Activated CD4-positive, alpha-beta memory T cell treated with anti-CD3 and anti-CD28 coated beads, Interleukin-2, amount 10 ng/mL, durations not matched to agents 7 days and 5 days (primary cell): ENCODE data around the gene BHLHE23. TPM values are rescaled to one million over a fixed set of nuclear protein-coding genes. Genes with fewer than 3 reads are reported as not detected.
A peak's percentile ranks its signal among the peaks of the same experiment; 100 is the strongest.

Experiments used
- CTCF ChIA-PET: fragments of 350-600 bp; sonication (Branson Sonifier 250); formaldehyde crosslinking; loops from one replicate; lab custom pipeline; 2021; ENCODE audit warnings: antibody characterized with exemption, inconsistent platforms; lab: Charles Lee
- POLR2A ChIA-PET: fragments of 350-600 bp; sonication (Branson Sonifier 250); formaldehyde crosslinking; loops from one replicate; lab custom pipeline; 2021; ENCODE audit warnings: antibody characterized with exemption; lab: Charles Lee
- DNase-seq: peaks from one replicate; pipeline ENCODE4 v3.0.0-alpha.2; 2020
- H3K27ac Mint-ChIP-seq: one replicate; pipeline ENCODE4 v1.8.0; 2021; ENCODE audit warnings: mild to moderate bottlenecking, mixed read lengths
- H3K27me3 Mint-ChIP-seq: one replicate; pipeline ENCODE4 v1.8.0; 2021; ENCODE audit warnings: mixed read lengths
- H3K36me3 Mint-ChIP-seq: one replicate; pipeline ENCODE4 v1.8.0; 2021; ENCODE audit warnings: low read depth, mixed read lengths
- H3K4me1 Mint-ChIP-seq: one replicate; pipeline ENCODE4 v1.8.0; 2021; ENCODE audit warnings: mixed read lengths
- H3K4me3 Mint-ChIP-seq: one replicate; pipeline ENCODE4 v1.8.0; 2021; ENCODE audit warnings: mild to moderate bottlenecking, mixed read lengths
- H3K9me3 Mint-ChIP-seq: one replicate; pipeline ENCODE4 v1.8.0; 2021; ENCODE audit warnings: mixed read lengths
- total RNA-seq, 2 experiments: library from RNA; stranded (reverse); gene quantifications; one replicate each; pipeline ENCODE4 v1.2.3, GENCODE V29; 2021

Gene BHLHE23
- total RNA-seq, 2 experiments from 2014 or later: not detected

DNA sequence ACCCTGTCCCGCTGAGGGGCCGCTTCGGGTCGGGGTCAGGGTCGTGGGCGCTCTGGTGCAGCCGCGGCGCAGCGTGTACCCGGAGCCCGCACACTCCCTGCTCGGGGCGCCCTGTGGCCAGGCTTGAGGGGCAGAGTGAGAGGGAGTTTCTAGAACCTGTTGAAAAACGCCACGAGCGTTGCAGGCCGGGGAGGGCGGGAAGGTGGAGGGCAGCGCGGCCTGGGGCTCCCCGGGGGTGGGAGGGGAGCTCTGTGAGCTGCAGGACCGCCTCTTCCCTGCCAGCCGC is 539 bp upstream of the BHLHE23 start:
- H3K9me3 Mint-ChIP-seq: no peaks in the 10 kb centered on the region
- no peak overlapping the region for H3K4me3 Mint-ChIP-seq
- ChIA-PET CTCF (no interaction called here), POLR2A (no interaction called here)
- peaks cover 23% of the 10 kb centered on the region for H3K4me1 Mint-ChIP-seq
- DNase-seq: no peak
- no peaks in the 10 kb centered on the region for H3K36me3 Mint-ChIP-seq
- no peak overlapping the region for H3K27ac Mint-ChIP-seq
- peaks cover 72% of the 10 kb centered on the region for H3K27me3 Mint-ChIP-seq

DNA sequence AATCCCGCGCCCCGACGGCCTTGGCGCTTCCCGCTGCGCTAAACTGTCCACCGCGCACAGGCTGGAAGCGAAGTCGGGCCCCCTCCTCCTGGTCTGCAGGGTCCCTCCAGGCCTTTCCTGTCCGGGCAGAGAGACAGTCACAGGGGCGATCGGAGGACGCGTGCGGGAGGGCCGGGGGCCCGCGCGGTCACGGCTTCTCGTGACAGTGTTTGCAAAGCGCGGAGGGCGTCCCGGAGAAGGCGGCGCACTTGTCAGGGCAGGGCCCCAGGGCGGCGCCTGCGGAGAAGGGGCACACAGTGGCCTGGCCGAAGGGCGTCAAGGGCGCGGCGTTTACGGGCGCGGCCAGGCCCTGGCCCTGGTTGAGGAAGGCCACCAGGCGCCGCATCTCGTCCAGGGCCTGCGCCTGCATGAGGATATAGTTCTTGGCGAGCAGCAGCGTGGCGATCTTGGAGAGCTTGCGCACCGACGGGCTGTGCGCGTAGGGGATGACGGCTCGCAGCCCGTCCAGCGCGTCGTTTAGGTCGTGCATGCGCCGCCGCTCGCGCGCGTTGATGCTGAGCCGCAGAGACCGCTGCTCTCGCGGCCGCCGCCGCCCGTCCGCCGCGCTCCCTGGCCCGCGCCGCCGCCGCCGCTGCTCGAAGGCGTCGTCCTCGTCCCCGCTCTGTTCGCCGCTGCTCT is 763 bp downstream of the BHLHE23 start:
- POLR2A ChIA-PET: interaction anchor here (1.2 kb wide), 1 partner anchor 33 kb away, joined by 4 read pairs; no protein-coding TSS in a partner anchor
- CTCF ChIA-PET: no interaction called here
- DNase-seq: no peak
- H3K4me1 Mint-ChIP-seq: peaks cover 23% of the 10 kb centered on the region
- no peak overlapping the region for H3K4me3 Mint-ChIP-seq
- H3K27ac Mint-ChIP-seq: no peak overlapping the region
- H3K9me3 Mint-ChIP-seq: no peaks in the 10 kb centered on the region
- H3K36me3 Mint-ChIP-seq: no peaks in the 10 kb centered on the region
- H3K27me3 Mint-ChIP-seq: peaks cover 70% of the 10 kb centered on the region

DNA sequence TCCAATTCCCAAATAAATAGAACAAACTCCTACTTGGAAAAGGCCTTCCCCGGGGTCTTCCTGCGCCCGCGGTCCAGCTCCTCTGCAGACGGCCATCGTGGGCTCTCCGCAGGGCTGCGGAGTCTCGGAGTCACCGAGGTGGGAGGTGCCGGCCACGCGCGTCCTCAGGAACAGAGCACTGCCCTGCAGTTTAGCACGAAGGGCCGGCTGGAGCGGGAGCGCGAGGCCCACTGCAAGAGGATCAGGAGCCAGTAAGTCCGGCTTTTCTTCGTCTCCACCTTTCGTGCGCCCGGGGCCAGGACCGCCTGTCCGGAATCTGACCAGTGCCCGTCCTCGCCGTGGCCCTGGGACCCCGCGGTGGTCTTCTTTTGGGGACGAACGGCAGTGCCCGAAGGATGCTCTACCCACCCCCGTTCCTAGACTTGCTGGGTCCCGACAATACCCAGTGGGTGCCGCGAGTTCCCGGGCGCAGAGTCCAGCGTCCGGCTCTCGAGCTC is 1.4 kb downstream of the BHLHE23 start:
- no peak for DNase-seq
- H3K4me1 Mint-ChIP-seq: peaks cover 22% of the 10 kb centered on the region
- no peaks in the 10 kb centered on the region for H3K36me3 Mint-ChIP-seq
- CTCF ChIA-PET: no interaction called here
- no peak overlapping the region for H3K4me3 Mint-ChIP-seq
- POLR2A ChIA-PET: no interaction called here
- H3K9me3 Mint-ChIP-seq: no peaks in the 10 kb centered on the region
- H3K27me3 Mint-ChIP-seq: peaks cover 72% of the 10 kb centered on the region
- no peak overlapping the region for H3K27ac Mint-ChIP-seq

DNA sequence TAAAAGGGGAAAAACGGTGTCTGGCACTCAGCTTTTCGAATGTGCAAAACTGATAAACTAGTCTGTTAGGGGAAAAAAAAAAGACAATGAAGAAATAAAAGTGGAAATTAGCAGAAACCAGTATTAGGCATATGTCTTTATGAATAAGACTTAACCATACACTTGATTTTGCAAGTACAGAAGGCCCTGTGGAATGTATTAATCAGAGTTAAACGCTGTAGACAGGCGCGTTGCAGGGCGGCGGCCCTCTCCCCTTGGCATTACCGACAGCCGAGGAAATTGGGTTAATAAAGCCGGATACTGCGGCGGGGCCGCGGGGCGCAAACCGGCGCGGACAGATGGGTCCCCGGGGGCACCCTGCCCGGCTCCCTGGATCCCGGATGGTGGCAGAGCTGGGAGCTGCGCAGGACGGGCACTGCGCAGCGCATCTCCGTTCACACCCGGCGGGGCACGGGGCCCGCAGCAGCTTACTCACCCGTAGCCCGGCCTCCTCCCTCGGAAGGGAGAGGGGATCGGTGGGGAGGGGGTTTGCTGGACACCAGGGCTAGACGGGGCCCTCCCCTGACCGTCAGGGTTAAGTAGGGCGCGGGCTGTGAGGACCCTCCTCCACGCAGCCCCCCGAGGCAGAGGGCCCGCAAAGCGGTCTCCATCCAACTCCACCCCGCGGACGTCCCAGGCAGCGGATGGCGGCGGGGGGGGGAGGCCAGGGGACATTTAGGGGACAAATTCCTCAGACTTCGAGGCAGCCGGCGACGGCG is 2.0 kb downstream of the BHLHE23 start:
- Mint-ChIP-seq H3K27me3 (peaks cover 72% of the 10 kb centered on the region), H3K9me3 (no peaks in the 10 kb centered on the region), H3K4me1 (peaks cover 17% of the 10 kb centered on the region), H3K4me3 (no peak overlapping the region), H3K27ac (no peak overlapping the region), H3K36me3 (no peaks in the 10 kb centered on the region)
- ChIA-PET POLR2A (interaction anchor here (0.7 kb wide), 2 partner anchors 18 to 24 kb away, joined by 3 read pairs; no protein-coding TSS in a partner anchor), CTCF (interaction anchor here (3.8 kb wide), 1 partner anchor 33 kb away, joined by 30 read pairs; no protein-coding TSS in a partner anchor)
- no peak for DNase-seq

DNA sequence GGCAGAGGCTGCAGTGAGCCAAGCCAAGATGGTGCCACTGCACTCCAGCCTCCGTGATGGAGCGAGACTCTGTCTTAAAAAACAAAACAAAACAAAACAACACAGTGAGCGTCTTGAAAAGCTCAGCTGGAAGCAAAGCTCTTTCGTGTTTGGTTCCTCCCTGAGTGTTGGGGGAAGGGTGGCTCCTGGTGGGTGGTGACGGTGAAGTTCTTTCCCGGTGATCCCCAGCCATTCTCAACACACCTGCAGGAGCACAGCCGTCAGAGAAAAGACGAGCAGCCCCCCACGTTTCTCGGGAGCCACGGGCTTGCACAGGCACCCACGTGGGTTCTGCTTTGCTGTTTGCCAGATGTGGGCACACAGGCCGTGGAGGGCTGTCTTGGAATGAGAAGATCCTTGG is 3.2 kb downstream of the BHLHE23 start:
- Mint-ChIP-seq H3K27me3 (peaks cover 74% of the 10 kb centered on the region), H3K9me3 (no peaks in the 10 kb centered on the region), H3K36me3 (no peaks in the 10 kb centered on the region), H3K27ac (peak overlapping the region; percentile 28), H3K4me1 (peaks cover 14% of the 10 kb centered on the region), H3K4me3 (no peak overlapping the region)
- ChIA-PET POLR2A (no interaction called here), CTCF (interaction anchor here (3.8 kb wide), 1 partner anchor 32 kb away, joined by 30 read pairs; no protein-coding TSS in a partner anchor)
- no peak for DNase-seq

DNA sequence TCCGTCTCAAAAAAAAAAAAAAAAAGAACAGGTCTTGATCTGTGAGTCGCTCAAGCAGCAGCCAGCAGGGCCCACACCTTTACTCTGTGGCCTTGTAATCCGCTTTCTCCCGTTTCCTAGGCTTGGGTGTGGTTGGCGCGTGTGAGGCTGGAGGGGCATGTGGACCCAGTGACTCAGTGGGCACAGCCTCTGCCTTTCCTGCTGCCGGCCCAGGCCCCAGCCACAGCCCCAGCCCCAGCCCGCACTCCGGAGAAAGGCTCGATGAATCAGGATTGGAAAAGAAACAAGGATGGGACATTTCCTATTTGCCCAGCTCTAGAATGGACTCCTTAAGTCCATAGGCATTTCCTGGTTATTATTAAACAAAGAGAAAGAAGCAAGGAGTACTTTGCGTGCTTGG is 4.3 kb downstream of the BHLHE23 start:
- Mint-ChIP-seq H3K9me3 (no peaks in the 10 kb centered on the region), H3K27ac (no peak overlapping the region), H3K36me3 (no peaks in the 10 kb centered on the region), H3K27me3 (peaks cover 74% of the 10 kb centered on the region), H3K4me1 (peaks cover 14% of the 10 kb centered on the region), H3K4me3 (no peak overlapping the region)
- ChIA-PET CTCF (interaction anchor here (3.8 kb wide), 1 partner anchor 31 kb away, joined by 30 read pairs; no protein-coding TSS in a partner anchor), POLR2A (no interaction called here)
- no peak for DNase-seq

DNA sequence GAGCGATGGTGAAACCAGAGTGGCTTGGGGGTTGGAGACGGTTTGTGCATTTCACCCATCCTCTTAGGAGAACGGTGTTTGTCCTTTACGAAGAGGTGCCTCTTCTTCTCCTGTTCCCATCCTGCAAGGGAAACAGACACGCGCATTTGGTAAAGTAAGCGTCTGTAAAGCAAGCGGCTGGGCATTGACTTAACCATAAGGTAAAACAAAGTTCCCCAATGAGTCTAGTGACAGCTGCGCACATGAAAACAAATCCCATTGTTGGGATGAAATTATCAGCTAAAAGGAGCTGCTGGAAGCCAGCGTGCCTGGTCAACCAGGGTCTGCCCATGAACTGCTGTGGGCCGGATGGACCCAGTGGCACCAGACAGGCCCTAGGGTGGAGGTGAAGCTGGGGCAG is 5.8 kb downstream of the BHLHE23 start:
- Mint-ChIP-seq H3K27me3 (peaks cover 75% of the 10 kb centered on the region), H3K4me3 (no peak overlapping the region), H3K36me3 (no peaks in the 10 kb centered on the region), H3K4me1 (peaks cover 14% of the 10 kb centered on the region), H3K9me3 (no peaks in the 10 kb centered on the region), H3K27ac (no peak overlapping the region)
- POLR2A ChIA-PET: no interaction called here
- CTCF ChIA-PET: interaction anchor here (3.8 kb wide), 1 partner anchor 29 kb away, joined by 30 read pairs; no protein-coding TSS in a partner anchor
- no peak for DNase-seq

DNA sequence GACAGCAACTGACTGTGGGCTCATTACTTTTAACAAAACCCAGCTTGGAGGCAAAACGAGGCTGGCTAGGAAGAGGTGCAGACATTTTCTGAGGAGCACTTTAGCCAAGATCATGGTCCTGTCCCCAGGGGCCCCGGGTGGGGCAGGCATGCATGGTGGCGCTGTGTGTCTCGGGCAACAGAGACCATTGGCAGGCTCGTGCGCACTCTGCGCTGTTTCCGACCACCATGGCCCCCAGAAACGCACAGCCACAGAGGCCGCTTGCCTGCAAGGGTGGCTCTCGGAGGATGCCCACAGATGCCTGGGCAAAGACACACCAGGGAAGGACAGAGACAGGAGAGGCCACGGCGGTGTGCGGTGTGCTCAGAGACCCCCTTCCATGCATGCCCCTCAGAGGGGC is 6.7 kb downstream of the BHLHE23 start:
- Mint-ChIP-seq H3K4me3 (no peak overlapping the region), H3K9me3 (no peaks in the 10 kb centered on the region), H3K4me1 (peaks cover 14% of the 10 kb centered on the region), H3K27me3 (peaks cover 67% of the 10 kb centered on the region), H3K27ac (no peak overlapping the region), H3K36me3 (no peaks in the 10 kb centered on the region)
- CTCF ChIA-PET: interaction anchor here (1.4 kb wide), 1 partner anchor 28 kb away, joined by 4 read pairs; no protein-coding TSS in a partner anchor
- POLR2A ChIA-PET: interaction anchor here (1.0 kb wide), 1 partner anchor 18 kb away, joined by 3 read pairs; no protein-coding TSS in a partner anchor
- DNase-seq: no peak

DNA sequence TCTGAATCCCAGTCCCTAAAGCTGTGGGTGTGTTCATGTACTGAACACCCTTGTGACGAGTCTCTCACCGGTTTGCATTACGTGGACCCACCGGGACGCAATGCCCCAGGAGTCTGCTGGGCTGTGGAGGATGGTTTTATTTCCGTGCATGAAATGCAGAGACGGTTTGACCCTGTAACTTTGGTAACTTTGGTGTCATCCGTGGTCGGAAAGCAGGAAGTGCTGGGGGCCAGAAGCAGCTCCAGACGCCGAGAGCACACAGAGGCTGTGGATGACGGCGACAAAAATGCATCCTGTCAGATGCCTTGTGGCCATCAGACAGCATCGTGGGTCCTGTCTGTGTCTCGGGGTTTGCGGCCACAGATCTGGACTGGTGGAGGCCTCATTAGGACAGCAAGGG is 7.2 kb downstream of the BHLHE23 start:
- ChIA-PET CTCF (interaction anchor here (1.4 kb wide), 1 partner anchor 27 kb away, joined by 4 read pairs; no protein-coding TSS in a partner anchor), POLR2A (interaction anchor here (1.0 kb wide), 1 partner anchor 18 kb away, joined by 3 read pairs; no protein-coding TSS in a partner anchor)
- H3K36me3 Mint-ChIP-seq: no peaks in the 10 kb centered on the region
- H3K9me3 Mint-ChIP-seq: no peaks in the 10 kb centered on the region
- H3K4me3 Mint-ChIP-seq: no peak overlapping the region
- H3K27ac Mint-ChIP-seq: no peak overlapping the region
- DNase-seq: no peak
- peaks cover 13% of the 10 kb centered on the region for H3K4me1 Mint-ChIP-seq
- peaks cover 67% of the 10 kb centered on the region for H3K27me3 Mint-ChIP-seq

DNA sequence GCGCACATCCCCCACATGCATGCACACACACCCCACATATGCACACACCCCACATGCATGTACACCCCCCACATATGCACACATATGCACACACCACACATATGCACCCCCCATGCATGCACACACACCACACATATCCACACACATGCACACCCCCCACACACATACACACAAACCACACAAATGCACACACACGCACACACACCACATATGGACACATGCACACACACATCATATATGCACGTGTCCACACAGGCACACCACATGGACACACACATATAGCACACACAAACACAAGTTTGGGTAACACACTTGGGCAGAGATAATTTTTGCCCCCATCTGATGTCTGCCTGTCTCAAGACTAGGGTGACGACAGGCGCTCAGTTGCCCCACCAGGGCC is 8.3 kb downstream of the BHLHE23 start:
- ChIA-PET CTCF (no interaction called here), POLR2A (no interaction called here)
- Mint-ChIP-seq H3K27ac (no peak overlapping the region), H3K36me3 (no peaks in the 10 kb centered on the region), H3K9me3 (no peaks in the 10 kb centered on the region), H3K4me3 (no peak overlapping the region), H3K27me3 (peaks cover 58% of the 10 kb centered on the region), H3K4me1 (peaks cover 7% of the 10 kb centered on the region)
- no peak for DNase-seq

DNA sequence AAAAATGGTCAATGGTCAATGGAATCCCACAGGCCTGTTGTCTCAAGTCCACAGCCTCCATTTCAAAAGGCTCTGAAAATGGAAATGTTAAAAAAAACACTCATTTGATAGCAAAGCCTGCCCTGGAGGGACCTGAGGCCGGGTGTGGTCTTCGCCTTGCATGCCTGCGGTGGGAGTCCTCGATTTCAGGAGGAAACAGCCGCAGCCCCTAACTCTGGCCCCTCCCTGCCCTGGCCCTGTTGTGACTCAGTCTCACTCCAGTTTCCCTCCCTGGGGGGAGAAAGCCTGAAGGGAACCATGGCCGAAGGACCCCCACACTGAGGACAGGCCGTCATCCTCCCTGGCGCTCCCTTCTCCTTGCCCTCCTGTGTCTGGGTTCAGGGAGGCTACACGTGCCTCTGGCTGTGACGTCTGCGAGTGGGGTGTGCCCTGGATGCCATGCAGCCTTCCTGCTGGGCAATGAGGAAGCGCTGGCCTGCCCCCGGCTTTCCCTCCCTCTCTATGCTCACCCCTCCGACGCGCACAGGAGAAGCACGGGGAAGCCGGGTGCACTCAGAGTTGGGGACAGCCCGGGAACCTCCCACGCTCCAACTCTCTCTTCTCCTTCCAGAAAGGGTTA is 9.2 kb downstream of the BHLHE23 start:
- Mint-ChIP-seq H3K27me3 (peaks cover 51% of the 10 kb centered on the region), H3K4me1 (peaks cover 7% of the 10 kb centered on the region)

DNA sequence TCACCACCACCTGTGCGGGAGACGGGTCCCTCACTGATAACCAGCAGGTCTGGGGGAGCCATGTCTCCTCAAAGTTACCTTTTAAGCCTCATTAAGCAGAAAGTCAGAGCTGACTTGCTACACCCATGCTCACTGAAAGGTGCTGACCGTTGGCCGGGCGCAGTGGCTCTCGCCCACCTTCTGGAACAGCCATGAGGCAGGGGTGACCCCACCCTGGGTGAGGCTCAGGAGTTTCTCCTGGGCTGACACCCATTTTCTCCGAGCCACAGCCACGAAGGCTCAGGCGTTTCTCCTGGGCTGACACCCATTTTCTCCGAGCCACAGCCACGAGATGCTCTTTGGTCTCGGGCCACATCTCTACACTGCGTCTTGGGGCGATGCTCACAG is 10.2 kb downstream of the BHLHE23 start:
- ChIA-PET CTCF (no interaction called here), POLR2A (no interaction called here)
- H3K27ac Mint-ChIP-seq: no peak overlapping the region
- peaks cover 48% of the 10 kb centered on the region for H3K27me3 Mint-ChIP-seq
- H3K9me3 Mint-ChIP-seq: no peaks in the 10 kb centered on the region
- H3K36me3 Mint-ChIP-seq: no peaks in the 10 kb centered on the region
- H3K4me1 Mint-ChIP-seq: peaks cover 7% of the 10 kb centered on the region
- no peak overlapping the region for H3K4me3 Mint-ChIP-seq
- DNase-seq: no peak

More for the DNA sequence above, 9.2 kb downstream of the BHLHE23 start:
- Mint-ChIP-seq H3K36me3 (no peaks in the 10 kb centered on the region), H3K4me3 (no peak overlapping the region), H3K9me3 (no peaks in the 10 kb centered on the region), H3K27ac (no peak overlapping the region)
- POLR2A ChIA-PET: no interaction called here
- no peak for DNase-seq
- CTCF ChIA-PET: no interaction called here
